ENCODE data around the gene ABHD4. TPM values are rescaled to one million over a fixed set of nuclear protein-coding genes. Genes with fewer than 3 reads are reported as not detected.

ABHD4 gene
- total and polyA plus RNA-seq, 2 of the 4 experiments (the other 2 are of a cell fraction): 5.0 to 22.0 TPM

DNA sequence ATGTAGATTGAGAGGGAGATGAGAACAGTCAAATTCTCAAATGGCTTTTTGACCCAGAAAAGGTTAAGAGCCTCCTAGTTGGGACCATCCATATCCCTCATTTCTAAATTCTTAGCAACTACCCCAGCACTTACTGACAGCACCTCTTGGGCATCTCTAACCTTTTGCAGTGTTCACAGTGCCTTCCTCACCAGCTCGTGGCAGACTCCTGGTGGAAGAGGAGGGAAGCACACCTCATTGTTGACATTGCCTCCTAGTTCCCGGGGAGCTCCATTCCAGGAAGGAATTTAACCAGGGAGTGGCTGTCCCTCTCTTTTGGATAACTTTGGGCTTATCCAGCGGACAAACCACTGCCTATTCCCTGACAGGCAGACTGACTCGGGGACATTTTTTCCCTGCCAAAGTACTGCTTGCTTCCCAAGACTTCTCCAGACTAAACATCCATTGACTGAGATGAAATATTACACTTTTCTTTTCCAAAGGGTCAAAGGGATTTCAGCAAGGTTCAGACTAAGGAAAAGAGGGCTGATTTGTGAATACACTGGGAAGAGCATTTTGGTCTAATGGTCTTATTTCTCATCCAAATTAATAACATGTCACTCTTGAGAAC, 55.0 kb downstream of the ABHD4 start:
- no peaks in the 10 kb centered on the region for H3K36me3 ChIP-seq (ENCODE audit: control insufficient read depth, insufficient read depth, low read length)
- WGBS, 2 experiments (ENCODE audit: extremely low coverage in 2 of 2, insufficient read length in 1 of 2): 0% methylated on average over 1 of the region's 4 CpGs; no CpG with 5 or more reads in 1 of the 2 experiments
- no peak overlapping the region for H3K9ac ChIP-seq (ENCODE audit: low read depth, low read length)
- intact Hi-C loops (cut with micrococcal nuclease): loop anchor here (1.0 to 5.0 kb wide), 3 partner anchors 83 to 266 kb away; no protein-coding TSS in a partner anchor
- peak overlapping the region; percentile 83 for H2AFZ ChIP-seq (replicated peaks; ENCODE audit: low read length, poor library complexity)
- H4K8ac ChIP-seq (ENCODE audit: low read depth in 2 of 2, low read length in 2 of 2): peak overlapping the region in 1 of 2 experiments; percentile 84; a peak in 2 of 4 replicates
- peak; percentile 97 for ATAC-seq (ENCODE audit: low read depth)
- no peak overlapping the region for H3K27ac ChIP-seq (ENCODE audit: insufficient read depth, low read length)
- no peak overlapping the region for H2AK5ac ChIP-seq (ENCODE audit: low read depth, low read length)
- H3K4me3 ChIP-seq (ENCODE audit: insufficient read depth, low read depth, low read length): no peak overlapping the region
- in situ Hi-C loops (cut with MboI; ENCODE audit: low sequenced_read_pairs): loop anchor here (5.0 to 10.0 kb wide), 2 partner anchors 76 to 258 kb away; no protein-coding TSS in a partner anchor
- H3K9me3 ChIP-seq (ENCODE audit: control insufficient read depth, insufficient read depth, low read length): no peaks in the 10 kb centered on the region
- H3K23ac ChIP-seq (ENCODE audit: low read depth, low read length): no peak overlapping the region
- no TSS peak for BruUV-seq (replicated peaks)
- peak overlapping the region; percentile 28; the same call in 1 of the 2 replicates for H2BK120ac ChIP-seq (ENCODE audit: low read depth, low read length)
- H2BK5ac ChIP-seq (ENCODE audit: low read depth, low read length, poor library complexity, severe bottlenecking): no peak overlapping the region
- H3K4ac ChIP-seq (ENCODE audit: low read depth, low read length): no peak overlapping the region
- no peak overlapping the region for H2AK9ac ChIP-seq (replicated peaks; ENCODE audit: low read depth, low read length, poor library complexity)
- no peaks in the 10 kb centered on the region for H3K79me1 ChIP-seq (ENCODE audit: low read depth in 1 of 2, low read length in 2 of 2)
- H3K27me3 ChIP-seq (ENCODE audit: control insufficient read depth, insufficient read depth, low read length): 0 out of 2 replicates have a peak, but pooled peaks cover 1% of the 10 kb centered on the region
- H3K56ac ChIP-seq (ENCODE audit: extremely low read depth, insufficient read depth, low read length): no peak overlapping the region
- no peak overlapping the region for H4K5ac ChIP-seq (ENCODE audit: low read depth, low read length)
- no peaks in the 10 kb centered on the region for H4K20me1 ChIP-seq (ENCODE audit: insufficient read depth, low read length)
- H4K91ac ChIP-seq (ENCODE audit: insufficient read depth, low read depth, low read length): no peak overlapping the region
- no peaks in the 10 kb centered on the region for H3K9me1 ChIP-seq (ENCODE audit: insufficient read depth, low read length)
- no peak overlapping the region for H3K4me2 ChIP-seq (ENCODE audit: low read depth, low read length)
- dilution Hi-C loops (cut with HindIII; ENCODE audit: low sequenced_read_pairs, unreplicated experiment): no loop called here
- CTCF ChIA-PET: interaction anchor here (0.5 to 2.4 kb wide), 14 partner anchors 11 to 262 kb away, joined by 3 to 25 read pairs (median 4); partner anchors contain the start of genes ABHD4 and DAD1
- DNase-seq: peak; percentile 74
- no peak overlapping the region for H2BK20ac ChIP-seq (ENCODE audit: low read depth, low read length)
- no peak overlapping the region for H3K18ac ChIP-seq (ENCODE audit: low read depth, low read length)
- H3K4me1 ChIP-seq (ENCODE audit: control insufficient read depth, insufficient read depth, low read length): no peaks in the 10 kb centered on the region
- peak overlapping the region; percentile 4; the same call in 1 of the 3 replicates for H2BK15ac ChIP-seq (ENCODE audit: low read depth, low read length)
- no peak overlapping the region for H3K14ac ChIP-seq (replicated peaks; ENCODE audit: low read depth, low read length)
- POLR2A ChIA-PET (ENCODE audit: unreplicated experiment): no interaction called here
- TF ChIP-seq POLR2A (IDR thresholded peaks at IDR 0.05; ENCODE audit: low read depth, low read length) (0 out of 2 replicates have a peak, but pooled peaks have one; percentile 23), NFE2L2 (IDR thresholded peaks at IDR 0.05; ENCODE audit: low read depth, low read length) (no peak), FOS (IDR thresholded peaks at IDR 0.05; ENCODE audit: low read depth, low read length) (no peak), MAFK (IDR thresholded peaks at IDR 0.05; ENCODE audit: low read depth, low read length) (no peak), BHLHE40 (IDR thresholded peaks at IDR 0.05; ENCODE audit: low read depth, low read length) (no peak), RCOR1 (IDR thresholded peaks at IDR 0.05; ENCODE audit: insufficient replicate concordance, low read length) (no peak), CHD1 (IDR thresholded peaks at IDR 0.05; ENCODE audit: low read depth, low read length) (no peak), RAD21 (IDR thresholded peaks at IDR 0.05; ENCODE audit: low read length) (peak; percentile 93), MAZ (IDR thresholded peaks at IDR 0.05; ENCODE audit: borderline replicate concordance, low read depth, low read length) (0 out of 2 replicates have a peak, but pooled peaks have one; percentile 23), MXI1 (IDR thresholded peaks at IDR 0.05; ENCODE audit: borderline replicate concordance, low read depth, low read length) (0 out of 2 replicates have a peak, but pooled peaks have one; percentile 20), RFX5 (IDR thresholded peaks at IDR 0.05; ENCODE audit: low read depth, low read length) (no peak)
- TF ChIP-seq, protein P1, sequence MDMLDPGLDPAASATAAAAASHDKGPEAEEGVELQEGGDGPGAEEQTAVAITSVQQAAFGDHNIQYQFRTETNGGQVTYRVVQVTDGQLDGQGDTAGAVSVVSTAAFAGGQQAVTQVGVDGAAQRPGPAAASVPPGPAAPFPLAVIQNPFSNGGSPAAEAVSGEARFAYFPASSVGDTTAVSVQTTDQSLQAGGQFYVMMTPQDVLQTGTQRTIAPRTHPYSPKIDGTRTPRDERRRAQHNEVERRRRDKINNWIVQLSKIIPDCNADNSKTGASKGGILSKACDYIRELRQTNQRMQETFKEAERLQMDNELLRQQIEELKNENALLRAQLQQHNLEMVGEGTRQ (IDR thresholded peaks at IDR 0.05; ENCODE audit: low read depth, low read length): no peak
- TF ChIP-seq, protein P2, sequence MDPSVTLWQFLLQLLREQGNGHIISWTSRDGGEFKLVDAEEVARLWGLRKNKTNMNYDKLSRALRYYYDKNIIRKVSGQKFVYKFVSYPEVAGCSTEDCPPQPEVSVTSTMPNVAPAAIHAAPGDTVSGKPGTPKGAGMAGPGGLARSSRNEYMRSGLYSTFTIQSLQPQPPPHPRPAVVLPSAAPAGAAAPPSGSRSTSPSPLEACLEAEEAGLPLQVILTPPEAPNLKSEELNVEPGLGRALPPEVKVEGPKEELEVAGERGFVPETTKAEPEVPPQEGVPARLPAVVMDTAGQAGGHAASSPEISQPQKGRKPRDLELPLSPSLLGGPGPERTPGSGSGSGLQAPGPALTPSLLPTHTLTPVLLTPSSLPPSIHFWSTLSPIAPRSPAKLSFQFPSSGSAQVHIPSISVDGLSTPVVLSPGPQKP (IDR thresholded peaks at IDR 0.05; ENCODE audit: borderline replicate concordance, low read depth, low read length): no peak
- TF ChIP-seq, protein P3, sequence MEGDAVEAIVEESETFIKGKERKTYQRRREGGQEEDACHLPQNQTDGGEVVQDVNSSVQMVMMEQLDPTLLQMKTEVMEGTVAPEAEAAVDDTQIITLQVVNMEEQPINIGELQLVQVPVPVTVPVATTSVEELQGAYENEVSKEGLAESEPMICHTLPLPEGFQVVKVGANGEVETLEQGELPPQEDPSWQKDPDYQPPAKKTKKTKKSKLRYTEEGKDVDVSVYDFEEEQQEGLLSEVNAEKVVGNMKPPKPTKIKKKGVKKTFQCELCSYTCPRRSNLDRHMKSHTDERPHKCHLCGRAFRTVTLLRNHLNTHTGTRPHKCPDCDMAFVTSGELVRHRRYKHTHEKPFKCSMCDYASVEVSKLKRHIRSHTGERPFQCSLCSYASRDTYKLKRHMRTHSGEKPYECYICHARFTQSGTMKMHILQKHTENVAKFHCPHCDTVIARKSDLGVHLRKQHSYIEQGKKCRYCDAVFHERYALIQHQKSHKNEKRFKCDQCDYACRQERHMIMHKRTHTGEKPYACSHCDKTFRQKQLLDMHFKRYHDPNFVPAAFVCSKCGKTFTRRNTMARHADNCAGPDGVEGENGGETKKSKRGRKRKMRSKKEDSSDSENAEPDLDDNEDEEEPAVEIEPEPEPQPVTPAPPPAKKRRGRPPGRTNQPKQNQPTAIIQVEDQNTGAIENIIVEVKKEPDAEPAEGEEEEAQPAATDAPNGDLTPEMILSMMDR (conservative IDR thresholded peaks at IDR 0.05; ENCODE audit: low read depth, low read length): peak; percentile 95
